OCI-LY1 (cell line): Measurements from ENCODE around the gene YIF1A.

Experiments used
- H2AFZ ChIP-seq: fragments of 200-600 bp; sonication (generic), shearing (Covaris generic); 2 replicates; pipeline ENCODE4 v1.6.0; 2014; ENCODE audit warnings: antibody characterized with exemption, mild to moderate bottlenecking, low read length
- H3F3A ChIP-seq: fragments of 200-600 bp; sonication (generic), shearing (Covaris generic); 2 replicates; pipeline ENCODE4 v1.6.0; 2014; ENCODE audit warnings: mild to moderate bottlenecking, antibody characterized with exemption, low read length, moderate library complexity; ENCODE audit not compliant: insufficient read depth
- H3K27ac ChIP-seq: fragments of 200-600 bp; sonication (generic); 2 replicates; pipeline ENCODE4 v1.5.1; 2014; ENCODE audit warnings: low read length, mixed run types, mild to moderate bottlenecking, low read depth; ENCODE audit not compliant: poor library complexity, severe bottlenecking
- H3K27me3 ChIP-seq: fragments of 200-600 bp; sonication (generic); 2 replicates; pipeline ENCODE4 v1.6.0; 2014; ENCODE audit warnings: antibody characterized with exemption, mild to moderate bottlenecking, low read length, moderate library complexity; ENCODE audit not compliant: insufficient read depth
- H3K36me3 ChIP-seq: fragments of 200-600 bp; sonication (generic); 2 replicates; pipeline ENCODE4 v1.6.1; 2014; ENCODE audit warnings: mild to moderate bottlenecking, antibody characterized with exemption, low read length, moderate library complexity, mixed read lengths; ENCODE audit not compliant: insufficient read depth
- H3K4me1 ChIP-seq: fragments of 200-600 bp; sonication (generic); 2 replicates; pipeline ENCODE4 v1.5.1; 2014; ENCODE audit warnings: mild to moderate bottlenecking, low read length, moderate library complexity; ENCODE audit not compliant: insufficient read depth, severe bottlenecking
- H3K4me2 ChIP-seq: fragments of 200-600 bp; sonication (generic), shearing (Covaris generic); 2 replicates; pipeline ENCODE4 v1.6.1; 2014; ENCODE audit warnings: low read length
- H3K4me3 ChIP-seq: fragments of 200-600 bp; sonication (generic); 2 replicates; pipeline ENCODE4 v1.5.1; 2014; ENCODE audit warnings: low read length, low read depth, mild to moderate bottlenecking, mixed read lengths; ENCODE audit not compliant: poor library complexity, severe bottlenecking
- H3K79me2 ChIP-seq: fragments of 200-600 bp; shearing (Covaris generic); 2 replicates; pipeline ENCODE4 v1.6.1; 2016; ENCODE audit warnings: mixed run types, low read length, mixed read lengths; ENCODE audit not compliant: insufficient read depth
- H3K9ac ChIP-seq: fragments of 200-600 bp; sonication (generic), shearing (Covaris generic); 2 replicates; pipeline ENCODE4 v1.6.1; 2014; ENCODE audit warnings: mild to moderate bottlenecking, low read length, mixed read lengths
- H3K9me2 ChIP-seq: fragments of 200-600 bp; sonication (generic), shearing (Covaris generic); 2 replicates; pipeline ENCODE4 v1.6.1; 2014; ENCODE audit warnings: low read depth, mild to moderate bottlenecking, low read length, mixed read lengths
- H3K9me3 ChIP-seq: fragments of 200-600 bp; shearing (Covaris generic); 2 replicates; pipeline ENCODE4 v1.6.1; 2014; ENCODE audit warnings: low read length, mixed read lengths
- H4K20me1 ChIP-seq: fragments of 200-600 bp; sonication (generic), shearing (Covaris generic); 2 replicates; pipeline ENCODE4 v1.6.0; 2016; ENCODE audit warnings: mild to moderate bottlenecking, low read length; ENCODE audit not compliant: insufficient read depth
- CTCF ChIP-seq: fragments of 200-600 bp; sonication (generic), shearing (Covaris generic); IDR thresholded peaks from 2 replicates; pipeline ENCODE4 v1.5.1; 2017; ENCODE audit warnings: mild to moderate bottlenecking, antibody characterized with exemption, low read length, moderate library complexity, mixed read lengths
- EZH2 ChIP-seq: fragments of 200-600 bp; sonication (generic), shearing (Covaris generic); IDR thresholded peaks from 2 replicates; pipeline ENCODE4 v1.8.0; 2017; ENCODE audit warnings: borderline replicate concordance, mixed run types, mild to moderate bottlenecking, antibody characterized with exemption, low read length, moderate library complexity, mixed read lengths

YIF1A gene

GRCh38 chr11:66272596-66272995 lies 16.3 kb downstream of the YIF1A start:
- H3K79me2 ChIP-seq, result peaks cover 13% of the 10 kb centered on the region
- no peak overlapping the region for H3K9ac ChIP-seq
- H3K27ac ChIP-seq, result no peak overlapping the region
- H3F3A ChIP-seq, result no peaks in the 10 kb centered on the region
- TF ChIP-seq EZH2 (no peak), CTCF (no peak)
- H2AFZ ChIP-seq, result no peak overlapping the region
- no peak overlapping the region for H3K4me2 ChIP-seq
- no peak overlapping the region for H3K4me3 ChIP-seq
- no peaks in the 10 kb centered on the region for H3K9me3 ChIP-seq
- no peaks in the 10 kb centered on the region for H3K9me2 ChIP-seq
- no peaks in the 10 kb centered on the region for H3K27me3 ChIP-seq
- peaks cover 44% of the 10 kb centered on the region for H3K36me3 ChIP-seq
- H4K20me1 ChIP-seq, result no peaks in the 10 kb centered on the region
- peaks cover 19% of the 10 kb centered on the region for H3K4me1 ChIP-seq

- Histone ChIP-seq H4K20me1 (no peaks in the 10 kb centered on the region), H3K79me2 (peaks cover 13% of the 10 kb centered on the region), H3K9me3 (no peaks in the 10 kb centered on the region), H3K36me3 (peaks cover 47% of the 10 kb centered on the region; the same call in 1 of the 2 replicates), H3K4me1 (peaks cover 19% of the 10 kb centered on the region), H3K9ac (no peak overlapping the region), H3K4me3 (no peak overlapping the region), H2AFZ (no peak overlapping the region), H3K4me2 (no peak overlapping the region), H3K27me3 (no peaks in the 10 kb centered on the region), H3K9me2 (no peaks in the 10 kb centered on the region), H3K27ac (no peak overlapping the region), H3F3A (no peaks in the 10 kb centered on the region)
- TF ChIP-seq CTCF (no peak), EZH2 (no peak)
These were observed 17.1 kb downstream of the YIF1A start for GRCh38 chr11:66271816-66272215.

GRCh38 chr11:66268952-66269905 lies 19.7 kb downstream of the YIF1A start:
- Histone ChIP-seq H3K4me2 (peak overlapping the region; percentile 92), H2AFZ (no peak overlapping the region), H3K9me3 (no peaks in the 10 kb centered on the region)

More at GRCh38 chr11:66268952-66269905, 19.7 kb downstream of the YIF1A start:
- Histone ChIP-seq H3K9me2 (no peaks in the 10 kb centered on the region), H3K36me3 (peaks cover 49% of the 10 kb centered on the region; the same call in 1 of the 2 replicates), H3K4me3 (peak overlapping the region; percentile 94), H3F3A (no peaks in the 10 kb centered on the region), H4K20me1 (no peaks in the 10 kb centered on the region), H3K4me1 (peaks cover 19% of the 10 kb centered on the region), H3K9ac (peak overlapping the region; percentile 96), H3K27me3 (no peaks in the 10 kb centered on the region), H3K79me2 (peaks cover 13% of the 10 kb centered on the region), H3K27ac (peak overlapping the region; percentile 64)
- TF ChIP-seq CTCF (peak; percentile 8; the same call in 1 of the 2 replicates), EZH2 (no peak)
